Activated CD4-positive, alpha-beta memory T cell treated with anti-CD3 and anti-CD28 coated beads for 36 hours (primary cell): ENCODE results near the gene INPP5E. TPM values are rescaled to one million over a fixed set of nuclear protein-coding genes. Genes with fewer than 3 reads are reported as not detected.

Experiments used
- CTCF ChIA-PET: fragments of 350-600 bp; sonication (Branson Sonifier 250); formaldehyde crosslinking; loops from one replicate; lab custom pipeline; 2021; ENCODE audit warnings: antibody characterized with exemption, inconsistent platforms; lab: Charles Lee
- POLR2A ChIA-PET: fragments of 350-600 bp; sonication (Branson Sonifier 250); formaldehyde crosslinking; loops from one replicate; lab custom pipeline; 2021; ENCODE audit warnings: antibody characterized with exemption; lab: Charles Lee
- DNase-seq: peaks from one replicate; pipeline ENCODE4 v3.0.0-alpha.2; 2020
- H3K27ac Mint-ChIP-seq: one replicate; pipeline ENCODE4 v1.8.0; 2021; ENCODE audit warnings: mixed read lengths
- H3K27me3 Mint-ChIP-seq: one replicate; pipeline ENCODE4 v1.8.0; 2021; ENCODE audit warnings: mixed read lengths
- H3K36me3 Mint-ChIP-seq: one replicate; pipeline ENCODE4 v1.8.0; 2021; ENCODE audit warnings: mixed read lengths
- H3K4me1 Mint-ChIP-seq: one replicate; pipeline ENCODE4 v1.8.0; 2021; ENCODE audit warnings: low read depth, mixed read lengths
- H3K4me3 Mint-ChIP-seq: one replicate; pipeline ENCODE4 v1.8.0; 2021; ENCODE audit warnings: mild to moderate bottlenecking, mixed read lengths
- H3K9me3 Mint-ChIP-seq: one replicate; pipeline ENCODE4 v1.8.0; 2021; ENCODE audit warnings: mixed read lengths
- intact Hi-C: fragments of 100-400 bp; cut with micrococcal nuclease; formaldehyde crosslinking; loops from one replicate; pipeline ENCODE4 v1.15.1; 2023
- total RNA-seq, 2 experiments: library from RNA; stranded (reverse); gene quantifications; one replicate each; pipeline ENCODE4 v1.2.3, GENCODE V29; 2021

Gene INPP5E
- total RNA-seq, 2 experiments from 2014 or later = 18.8 to 21.3 TPM

- ChIA-PET POLR2A (no interaction called here), CTCF (interaction anchor here (1.0 kb wide), 1 partner anchor 22 kb away, joined by 4 read pairs; the partner anchor contains the start of gene DNLZ)
- intact Hi-C loops = no loop called here
- no peaks in the 10 kb centered on the region for H3K27me3 Mint-ChIP-seq
- no peak for DNase-seq
- H3K27ac Mint-ChIP-seq = no peak overlapping the region
- peaks cover 29% of the 10 kb centered on the region for H3K36me3 Mint-ChIP-seq
- H3K4me3 Mint-ChIP-seq = no peak overlapping the region
- no peaks in the 10 kb centered on the region for H3K9me3 Mint-ChIP-seq
- peaks cover 2% of the 10 kb centered on the region for H3K4me1 Mint-ChIP-seq
Observed at GRCh38 chr9:136385015-136385414, 54.6 kb downstream of the INPP5E start.

- intact Hi-C loops = no loop called here
Observed at GRCh38 chr9:136383436-136383835, 56.2 kb downstream of the INPP5E start.

GRCh38 chr9:136381966-136382513 is 57.6 kb downstream of the INPP5E start:
- CTCF ChIA-PET = interaction anchor here (1.0 kb wide), 1 partner anchor 18 kb away, joined by 3 read pairs; the partner anchor contains the start of gene DNLZ
- intact Hi-C loops = no loop called here
- H3K9me3 Mint-ChIP-seq = no peaks in the 10 kb centered on the region

More at GRCh38 chr9:136383436-136383835, 56.2 kb downstream of the INPP5E start:
- Mint-ChIP-seq H3K4me3 (no peak overlapping the region), H3K9me3 (no peaks in the 10 kb centered on the region), H3K36me3 (peaks cover 22% of the 10 kb centered on the region), H3K4me1 (peaks cover 2% of the 10 kb centered on the region), H3K27me3 (no peaks in the 10 kb centered on the region), H3K27ac (no peak overlapping the region)
- CTCF ChIA-PET = no interaction called here
- POLR2A ChIA-PET = no interaction called here
- no peak for DNase-seq

GRCh38 chr9:136381311-136381710 is 58.3 kb downstream of the INPP5E start:
- Mint-ChIP-seq H3K4me1 (peaks cover 2% of the 10 kb centered on the region), H3K9me3 (no peaks in the 10 kb centered on the region), H3K36me3 (peaks cover 16% of the 10 kb centered on the region), H3K4me3 (no peak overlapping the region), H3K27ac (no peak overlapping the region), H3K27me3 (no peaks in the 10 kb centered on the region)
- intact Hi-C loops = no loop called here
- ChIA-PET POLR2A (no interaction called here), CTCF (no interaction called here)
- no peak for DNase-seq

More at GRCh38 chr9:136381966-136382513, 57.6 kb downstream of the INPP5E start:
- POLR2A ChIA-PET = no interaction called here
- peaks cover 2% of the 10 kb centered on the region for H3K4me1 Mint-ChIP-seq
- no peak overlapping the region for H3K4me3 Mint-ChIP-seq
- H3K27ac Mint-ChIP-seq = no peak overlapping the region
- DNase-seq = no peak
- no peaks in the 10 kb centered on the region for H3K27me3 Mint-ChIP-seq
- peaks cover 16% of the 10 kb centered on the region for H3K36me3 Mint-ChIP-seq

- no peaks in the 10 kb centered on the region for H3K27me3 Mint-ChIP-seq
- CTCF ChIA-PET = no interaction called here
- H3K4me1 Mint-ChIP-seq = no peaks in the 10 kb centered on the region
- no peak for DNase-seq
- intact Hi-C loops = no loop called here
- no peak overlapping the region for H3K27ac Mint-ChIP-seq
- H3K36me3 Mint-ChIP-seq = peaks cover 16% of the 10 kb centered on the region
- no peaks in the 10 kb centered on the region for H3K9me3 Mint-ChIP-seq
- POLR2A ChIA-PET = no interaction called here
- H3K4me3 Mint-ChIP-seq = no peak overlapping the region
Observed at GRCh38 chr9:136380381-136380780, 59.3 kb downstream of the INPP5E start.

GRCh38 chr9:136379891-136380290 is 59.8 kb downstream of the INPP5E start:
- Mint-ChIP-seq H3K4me1 (no peaks in the 10 kb centered on the region), H3K36me3 (peaks cover 15% of the 10 kb centered on the region), H3K9me3 (no peaks in the 10 kb centered on the region), H3K27ac (no peak overlapping the region), H3K27me3 (no peaks in the 10 kb centered on the region), H3K4me3 (no peak overlapping the region)
- CTCF ChIA-PET = no interaction called here
- intact Hi-C loops = no loop called here
- POLR2A ChIA-PET = no interaction called here
- no peak for DNase-seq

- intact Hi-C loops = no loop called here
- Mint-ChIP-seq H3K27ac (no peak overlapping the region), H3K4me3 (no peak overlapping the region), H3K27me3 (no peaks in the 10 kb centered on the region), H3K36me3 (peaks cover 10% of the 10 kb centered on the region), H3K9me3 (no peaks in the 10 kb centered on the region), H3K4me1 (no peaks in the 10 kb centered on the region)
- POLR2A ChIA-PET = no interaction called here
- CTCF ChIA-PET = no interaction called here
- no peak for DNase-seq
Observed at GRCh38 chr9:136379401-136379800, 60.2 kb downstream of the INPP5E start.

GRCh38 chr9:136379003-136379287 is 60.7 kb downstream of the INPP5E start:
- no peak for DNase-seq
- Mint-ChIP-seq H3K4me3 (no peak overlapping the region), H3K4me1 (no peaks in the 10 kb centered on the region), H3K27ac (no peak overlapping the region), H3K36me3 (peaks cover 9% of the 10 kb centered on the region), H3K27me3 (no peaks in the 10 kb centered on the region), H3K9me3 (no peaks in the 10 kb centered on the region)
- CTCF ChIA-PET = no interaction called here
- POLR2A ChIA-PET = no interaction called here
- intact Hi-C loops = no loop called here

Other genes with a start within 250 kb of the INPP5E start
- gene LHX3, start 234.7 kb downstream of the INPP5E start, total RNA-seq = not detected
- gene QSOX2, start 194.0 kb downstream of the INPP5E start, total RNA-seq = 10 to 100 TPM; 19.0 to 19.4 TPM
- not detected for gene CCDC187, start 135.8 kb downstream of the INPP5E start, total RNA-seq
- 10 to 100 TPM; 10.6 to 11.3 TPM for gene GPSM1, start 112.3 kb downstream of the INPP5E start, total RNA-seq
- 10 to 100 TPM; 14.5 to 15.2 TPM for gene DNLZ, start 76.1 kb downstream of the INPP5E start, total RNA-seq
- gene CARD9, start 66.2 kb downstream of the INPP5E start, total RNA-seq = 1 to 10 TPM; 1.4 to 2.4 TPM
- 10 to 100 TPM; 13.9 to 14.3 TPM for gene SNAPC4, start 39.7 kb downstream of the INPP5E start, total RNA-seq
- 10 to 100 TPM; 66.9 to 74.9 TPM for gene ENTR1, start 29.2 kb downstream of the INPP5E start, total RNA-seq
- gene PMPCA, start 29.2 kb downstream of the INPP5E start, total RNA-seq = 100 to 1,000 TPM; 108 to 112 TPM
- gene SEC16A, start 43.2 kb upstream of the INPP5E start, total RNA-seq = 10 to 100 TPM; 54.1 to 57.0 TPM
- 10 to 100 TPM; 67.0 to 68.3 TPM for gene NOTCH1, start 106.2 kb upstream of the INPP5E start, total RNA-seq
- gene EGFL7, start 223.1 kb upstream of the INPP5E start, total RNA-seq = under 1 TPM; 0.90 to 0.93 TPM
- 10 to 100 TPM; 16.3 to 16.8 TPM for gene AGPAT2, start 247.6 kb upstream of the INPP5E start, total RNA-seq